ENCODE measurements around the gene ATAD3B.
"Not testable (repeated sequence)": the region's sequence is repeated elsewhere in the genome, so short reads cannot be mapped to it uniquely, and the experiment has no call there.

- not testable (repeated sequence) for TF ChIP-seq CTCF, POLR2A (IDR thresholded peaks at IDR 0.05)
Observed at GRCh38 chr1:1518621-1519007, 47.0 kb downstream of the ATAD3B start.
